ENCODE measurements around the gene SLC31A1. TPM values are rescaled to one million over a fixed set of nuclear protein-coding genes. Genes with fewer than 3 reads are reported as not detected.

The SLC31A1 gene
- total RNA-seq, 1 experiment from 2014 or later: 17.6 TPM

GRCh38 chr9:113301548-113301947 is 80.2 kb downstream of the SLC31A1 start:
- ATAC-seq (no peak), DNase-seq (ENCODE audit: low read depth, low spot score) (no peak)
- in situ Hi-C loops (cut with HindIII; ENCODE audit: low pct_unique_long_range_greater_than_20kb, low sequenced_read_pairs) (no loop called here), intact Hi-C loops (cut with micrococcal nuclease; ENCODE audit: unreplicated experiment) (no loop called here)
- Histone ChIP-seq H3K9me3 (ENCODE audit: control insufficient read depth, insufficient read depth, low read depth, low read length) (no peaks in the 10 kb centered on the region), H3K27me3 (ENCODE audit: control insufficient read depth, insufficient read depth, low read length) (no peaks in the 10 kb centered on the region; the same call in 1 of the 2 replicates), H3K27ac (ENCODE audit: low read length) (no peak overlapping the region), H3K36me3 (ENCODE audit: control insufficient read depth, insufficient read depth, low read length) (no peaks in the 10 kb centered on the region), H3K4me3 (ENCODE audit: low read depth in 2 of 2, low read length in 2 of 2) (no peak overlapping the region), H3K4me1 (ENCODE audit: control insufficient read depth, insufficient read depth, low read length) (no peaks in the 10 kb centered on the region)
- BruUV-seq (replicated peaks): no TSS peak
- ChIA-PET CTCF (no interaction called here), POLR2A (no interaction called here)
- no peak for TF ChIP-seq POLR2AphosphoS5 (IDR thresholded peaks at IDR 0.05; ENCODE audit: low read depth, low read length)
- TF ChIP-seq, protein P1, sequence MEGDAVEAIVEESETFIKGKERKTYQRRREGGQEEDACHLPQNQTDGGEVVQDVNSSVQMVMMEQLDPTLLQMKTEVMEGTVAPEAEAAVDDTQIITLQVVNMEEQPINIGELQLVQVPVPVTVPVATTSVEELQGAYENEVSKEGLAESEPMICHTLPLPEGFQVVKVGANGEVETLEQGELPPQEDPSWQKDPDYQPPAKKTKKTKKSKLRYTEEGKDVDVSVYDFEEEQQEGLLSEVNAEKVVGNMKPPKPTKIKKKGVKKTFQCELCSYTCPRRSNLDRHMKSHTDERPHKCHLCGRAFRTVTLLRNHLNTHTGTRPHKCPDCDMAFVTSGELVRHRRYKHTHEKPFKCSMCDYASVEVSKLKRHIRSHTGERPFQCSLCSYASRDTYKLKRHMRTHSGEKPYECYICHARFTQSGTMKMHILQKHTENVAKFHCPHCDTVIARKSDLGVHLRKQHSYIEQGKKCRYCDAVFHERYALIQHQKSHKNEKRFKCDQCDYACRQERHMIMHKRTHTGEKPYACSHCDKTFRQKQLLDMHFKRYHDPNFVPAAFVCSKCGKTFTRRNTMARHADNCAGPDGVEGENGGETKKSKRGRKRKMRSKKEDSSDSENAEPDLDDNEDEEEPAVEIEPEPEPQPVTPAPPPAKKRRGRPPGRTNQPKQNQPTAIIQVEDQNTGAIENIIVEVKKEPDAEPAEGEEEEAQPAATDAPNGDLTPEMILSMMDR (IDR thresholded peaks at IDR 0.05): no peak
- TF ChIP-seq, protein P2, sequence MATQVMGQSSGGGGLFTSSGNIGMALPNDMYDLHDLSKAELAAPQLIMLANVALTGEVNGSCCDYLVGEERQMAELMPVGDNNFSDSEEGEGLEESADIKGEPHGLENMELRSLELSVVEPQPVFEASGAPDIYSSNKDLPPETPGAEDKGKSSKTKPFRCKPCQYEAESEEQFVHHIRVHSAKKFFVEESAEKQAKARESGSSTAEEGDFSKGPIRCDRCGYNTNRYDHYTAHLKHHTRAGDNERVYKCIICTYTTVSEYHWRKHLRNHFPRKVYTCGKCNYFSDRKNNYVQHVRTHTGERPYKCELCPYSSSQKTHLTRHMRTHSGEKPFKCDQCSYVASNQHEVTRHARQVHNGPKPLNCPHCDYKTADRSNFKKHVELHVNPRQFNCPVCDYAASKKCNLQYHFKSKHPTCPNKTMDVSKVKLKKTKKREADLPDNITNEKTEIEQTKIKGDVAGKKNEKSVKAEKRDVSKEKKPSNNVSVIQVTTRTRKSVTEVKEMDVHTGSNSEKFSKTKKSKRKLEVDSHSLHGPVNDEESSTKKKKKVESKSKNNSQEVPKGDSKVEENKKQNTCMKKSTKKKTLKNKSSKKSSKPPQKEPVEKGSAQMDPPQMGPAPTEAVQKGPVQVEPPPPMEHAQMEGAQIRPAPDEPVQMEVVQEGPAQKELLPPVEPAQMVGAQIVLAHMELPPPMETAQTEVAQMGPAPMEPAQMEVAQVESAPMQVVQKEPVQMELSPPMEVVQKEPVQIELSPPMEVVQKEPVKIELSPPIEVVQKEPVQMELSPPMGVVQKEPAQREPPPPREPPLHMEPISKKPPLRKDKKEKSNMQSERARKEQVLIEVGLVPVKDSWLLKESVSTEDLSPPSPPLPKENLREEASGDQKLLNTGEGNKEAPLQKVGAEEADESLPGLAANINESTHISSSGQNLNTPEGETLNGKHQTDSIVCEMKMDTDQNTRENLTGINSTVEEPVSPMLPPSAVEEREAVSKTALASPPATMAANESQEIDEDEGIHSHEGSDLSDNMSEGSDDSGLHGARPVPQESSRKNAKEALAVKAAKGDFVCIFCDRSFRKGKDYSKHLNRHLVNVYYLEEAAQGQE (IDR thresholded peaks at IDR 0.05; ENCODE audit: insufficient read depth in 1 of 2, low read depth in 2 of 2, low read length in 1 of 2): no peak
- no peak for TF ChIP-seq TCF7L2 (IDR thresholded peaks at IDR 0.05; ENCODE audit: low read depth, low read length)

- intact Hi-C loops (cut with micrococcal nuclease; ENCODE audit: unreplicated experiment) (no loop called here), in situ Hi-C loops (cut with HindIII; ENCODE audit: low pct_unique_long_range_greater_than_20kb, low sequenced_read_pairs) (no loop called here)
- ATAC-seq (no peak), DNase-seq (ENCODE audit: low read depth, low spot score) (no peak)
- H3K27me3 ChIP-seq (ENCODE audit: control insufficient read depth, insufficient read depth, low read length): no peaks in the 10 kb centered on the region; the same call in 1 of the 2 replicates
- no peaks in the 10 kb centered on the region for H3K36me3 ChIP-seq (ENCODE audit: control insufficient read depth, insufficient read depth, low read length)
- no peaks in the 10 kb centered on the region for H3K4me1 ChIP-seq (ENCODE audit: control insufficient read depth, insufficient read depth, low read length)
- ChIA-PET POLR2A (no interaction called here), CTCF (no interaction called here)
- H3K4me3 ChIP-seq (ENCODE audit: low read depth in 2 of 2, low read length in 2 of 2): no peak within 1 kb of the TSS
- no TSS peak for BruUV-seq (replicated peaks)
- H3K27ac ChIP-seq (ENCODE audit: low read length): no peak within 1 kb of the TSS
- H3K9me3 ChIP-seq (ENCODE audit: control insufficient read depth, insufficient read depth, low read depth, low read length): no peaks in the 10 kb centered on the region
- TF ChIP-seq, protein P1 (IDR thresholded peaks at IDR 0.05): no peak
- TF ChIP-seq TCF7L2 (IDR thresholded peaks at IDR 0.05; ENCODE audit: low read depth, low read length) (no peak), POLR2AphosphoS5 (IDR thresholded peaks at IDR 0.05; ENCODE audit: low read depth, low read length) (no peak), SIN3A (IDR thresholded peaks at IDR 0.05; ENCODE audit: borderline replicate concordance, insufficient read depth, low read depth, low read length) (no peak)
- TF ChIP-seq, protein P2 (IDR thresholded peaks at IDR 0.05; ENCODE audit: insufficient read depth in 1 of 2, low read depth in 2 of 2, low read length in 1 of 2): no peak
Measured at GRCh38 chr9:113302792-113303418, 81.6 kb downstream of the SLC31A1 start, which contains the start of gene RNF183. RNF183 (minus strand) TSS chr9:113303376; CDS start chr9:113298184, 5,192 bp downstream.

Data from Panc1 (cell line).